PC-9 (cell line): Measurements from ENCODE around the gene TANGO6. TPM values are rescaled to one million over a fixed set of nuclear protein-coding genes. Genes with fewer than 3 reads are reported as not detected.
A peak's percentile ranks its signal among the peaks of the same experiment; 100 is the strongest.

Experiments used
- Bru-seq: library from RNA; stranded (reverse); fragments of 400-500 nt; gene quantifications from one replicate; lab custom pipeline; 2021; lab: Mats Ljungman, UMichigan
- BruChase-seq, 2 experiments: library from RNA; stranded (reverse); fragments of 400-500 nt; gene quantifications; one replicate each; lab custom pipeline; 2021; lab: Mats Ljungman, UMichigan
- BruUV-seq: library from RNA; stranded (reverse); fragments of 400-500 nt; replicated peaks from 2 replicates; lab custom pipeline; 2021; lab: Mats Ljungman, UMichigan
- CTCF ChIA-PET: fragments of 300-600 bp; sonication (Branson Sonifier 250); formaldehyde crosslinking; loops from one replicate; lab custom pipeline; 2022; ENCODE audit warnings: antibody characterized with exemption; lab: Charles Lee
- POLR2A ChIA-PET: fragments of 300-600 bp; sonication (Branson Sonifier 250); formaldehyde crosslinking; loops from one replicate; lab custom pipeline; 2022; ENCODE audit warnings: antibody characterized with exemption; ENCODE audit not compliant: unreplicated experiment; lab: Charles Lee
- DNase-seq, 2 experiments: peaks; one replicate each; pipeline versions ENCODE4 v3.0.0 to v3.0.0-alpha.2; 2015 to 2022; ENCODE audit warnings: mixed read lengths in 1 of 2
- H2AFZ ChIP-seq: fragments of 200-600 bp; sonication (generic); 2 replicates; pipeline ENCODE4 v1.8.1; 2017; ENCODE audit warnings: antibody characterized with exemption
- H3F3A ChIP-seq: fragments of 200-600 bp; sonication (generic); 2 replicates; pipeline ENCODE4 v1.8.1; 2017; ENCODE audit warnings: antibody characterized with exemption, mild to moderate bottlenecking, low read depth; ENCODE audit not compliant: insufficient read depth
- H3K27ac ChIP-seq: fragments of 200-600 bp; sonication (generic); 2 replicates; pipeline ENCODE4 v1.6.1; 2016; ENCODE audit warnings: mixed run types
- H3K27me3 ChIP-seq: fragments of 200-600 bp; sonication (generic); 2 replicates; pipeline ENCODE4 v1.6.1; 2016; ENCODE audit warnings: low read depth, mixed run types; ENCODE audit not compliant: insufficient read depth
- H3K36me3 ChIP-seq: fragments of 200-600 bp; sonication (generic); 2 replicates; pipeline ENCODE4 v1.6.1; 2016; ENCODE audit warnings: low read depth, mixed run types
- H3K4me1 ChIP-seq: fragments of 200-600 bp; sonication (generic); replicated peaks from 2 replicates; pipeline ENCODE4 v1.6.1; 2016; ENCODE audit warnings: mixed run types; ENCODE audit not compliant: insufficient read depth
- H3K4me2 ChIP-seq: fragments of 200-600 bp; sonication (generic); 2 replicates; pipeline ENCODE4 v1.6.1; 2017; ENCODE audit warnings: mixed run types
- H3K4me3 ChIP-seq: fragments of 200-600 bp; sonication (generic); 2 replicates; pipeline ENCODE4 v1.6.1; 2016; ENCODE audit warnings: mixed run types
- H3K79me2 ChIP-seq: fragments of 200-600 bp; sonication (generic); 2 replicates; pipeline ENCODE4 v1.6.1; 2017; ENCODE audit warnings: low read depth, mixed run types
- H3K9me2 ChIP-seq: fragments of 200-600 bp; sonication (generic); 2 replicates; pipeline ENCODE4 v1.8.1; 2017; ENCODE audit warnings: mild to moderate bottlenecking; ENCODE audit not compliant: insufficient read depth
- H3K9me3 ChIP-seq: fragments of 200-600 bp; sonication (generic); 2 replicates; pipeline ENCODE4 v1.8.1; 2016; ENCODE audit warnings: low read depth; ENCODE audit not compliant: insufficient read depth
- H4K20me1 ChIP-seq: fragments of 200-600 bp; sonication (generic); 2 replicates; pipeline ENCODE4 v1.8.1; 2017; ENCODE audit not compliant: insufficient read depth
- CTCF ChIP-seq: fragments of 200-600 bp; sonication (generic); conservative IDR thresholded peaks from 2 replicates; pipeline ENCODE4 v1.6.1; 2017; ENCODE audit warnings: mixed run types, antibody characterized with exemption, mild to moderate bottlenecking, moderate library complexity
- EZH2 ChIP-seq: fragments of 200-600 bp; sonication (generic); IDR thresholded peaks from 2 replicates; pipeline ENCODE4 v1.8.0; 2017; ENCODE audit warnings: antibody characterized with exemption, low read depth
- intact Hi-C: fragments of 100-400 bp; cut with micrococcal nuclease; formaldehyde crosslinking; loops from one replicate; pipeline ENCODE4 v1.10.0; 2022; ENCODE audit not compliant: unreplicated experiment
- long read RNA-seq: library from polyadenylated mRNA; stranded (forward); transcript quantifications from one replicate; pipeline ENCODE4 v2.0.0, GENCODE V29; 2022
- total RNA-seq: library from RNA; stranded (reverse); gene quantifications from 2 replicates; pipeline ENCODE4 v1.2.3, GENCODE V29; 2021

TANGO6 gene
- 4.7 and 5.8 TPM in 2 replicates for total RNA-seq
- percentile 50 among the genes with signal in this experiment for Bru-seq, nascent RNA
- BruChase-seq, experiment 1, labeled RNA remaining after a 2-hour chase, result percentile 38 among the genes with signal in this experiment
- percentile 36 among the genes with signal in this experiment for BruChase-seq, experiment 2, labeled RNA remaining after a 6-hour chase
- long read RNA-seq, full-length matches to known transcripts, result 6 of 9 reads
- long read RNA-seq, partial matches to known transcripts, result 2 of 9 reads
- long read RNA-seq, other reads (novel, unspliced or antisense), result 1 of 9 reads

GRCh38 chr16:68843482-68844210 lies at the start of gene TANGO6:
Gene TANGO6, plus strand, starts transcription at chr16:68843531. Its CDS starts 87 bp downstream, at chr16:68843618.
- Histone ChIP-seq H4K20me1 (no peaks in the 10 kb centered on the region), H3K9me3 (no peaks in the 10 kb centered on the region), H3K27me3 (no peaks in the 10 kb centered on the region), H3K27ac (0 out of 2 replicates have a peak within 1 kb of the TSS, but pooled peaks have one; percentile 5), H3K4me3 (peak within 1 kb of the TSS; percentile 80), H3F3A (peaks cover 15% of the 10 kb centered on the region), H3K4me2 (peak within 1 kb of the TSS; percentile 88), H3K36me3 (no peaks in the 10 kb centered on the region), H3K9me2 (no peaks in the 10 kb centered on the region), H3K4me1 (no peaks in the 10 kb centered on the region; the same call in 1 of the 2 replicates), H3K79me2 (no peaks in the 10 kb centered on the region), H2AFZ (peak within 1 kb of the TSS; percentile 96)
- POLR2A ChIA-PET, result interaction anchor here (0.6 kb wide), 1 partner anchor 277 kb away, joined by 3 read pairs; no protein-coding TSS in a partner anchor
- BruUV-seq, result TSS peak; percentile 24
- intact Hi-C loops, result loop anchor here (1.0 to 2.0 kb wide), 3 partner anchors 136 to 315 kb away; no protein-coding TSS in a partner anchor
- TF ChIP-seq EZH2, result no peak
- peak; percentile 55 to 70 for DNase-seq
- CTCF ChIA-PET, result interaction anchor here (0.6 to 1.2 kb wide), 3 partner anchors 17 to 484 kb away, joined by 4 to 11 read pairs (median 4); no protein-coding TSS in a partner anchor

- Histone ChIP-seq H3K4me1 (peaks cover 50% of the 10 kb centered on the region), H3K27ac (no peak overlapping the region), H3K79me2 (peaks cover 56% of the 10 kb centered on the region), H3K9me2 (no peaks in the 10 kb centered on the region), H3K9me3 (no peaks in the 10 kb centered on the region), H4K20me1 (peaks cover 3% of the 10 kb centered on the region; the same call in 1 of the 2 replicates), H3K36me3 (peaks cover 15% of the 10 kb centered on the region), H3F3A (peaks cover 36% of the 10 kb centered on the region; the same call in 1 of the 2 replicates), H3K4me2 (0 out of 2 replicates have a peak overlapping the region, but pooled peaks have one; percentile 0), H3K27me3 (no peaks in the 10 kb centered on the region), H2AFZ (no peak overlapping the region), H3K4me3 (no peak overlapping the region)
- BruUV-seq, result no TSS peak
- POLR2A ChIA-PET, result interaction anchor here (0.6 to 0.7 kb wide), 2 partner anchors 60 to 1418 kb away, joined by 5 to 16 read pairs; no protein-coding TSS in a partner anchor
- TF ChIP-seq EZH2 (no peak), CTCF (no peak)
- intact Hi-C loops, result loop anchor here (1.0 to 2.0 kb wide), 2 partner anchors 20 to 54 kb away; no protein-coding TSS in a partner anchor
- DNase-seq, result peak; percentile 50 to 53
- CTCF ChIA-PET, result interaction anchor here (0.7 kb wide), 1 partner anchor 60 kb away, joined by 7 read pairs; no protein-coding TSS in a partner anchor
Observed at GRCh38 chr16:68798398-68798797, 44.9 kb upstream of the TANGO6 start.

GRCh38 chr16:68800257-68800875 lies 43.0 kb upstream of the TANGO6 start:
- peak overlapping the region; percentile 27; the same call in 1 of the 2 replicates for H3K4me2 ChIP-seq
- no peaks in the 10 kb centered on the region for H3K27me3 ChIP-seq
- intact Hi-C loops, result loop anchor here (1.0 to 5.0 kb wide), 2 partner anchors 96 to 208 kb away; no protein-coding TSS in a partner anchor
- no peak overlapping the region for H3K4me3 ChIP-seq
- H3K4me1 ChIP-seq, result peaks cover 42% of the 10 kb centered on the region
- H3K9me2 ChIP-seq, result no peaks in the 10 kb centered on the region
- H2AFZ ChIP-seq, result no peak overlapping the region
- peaks cover 3% of the 10 kb centered on the region; the same call in 1 of the 2 replicates for H4K20me1 ChIP-seq
- peaks cover 51% of the 10 kb centered on the region for H3K79me2 ChIP-seq
- peaks cover 36% of the 10 kb centered on the region for H3F3A ChIP-seq
- H3K9me3 ChIP-seq, result no peaks in the 10 kb centered on the region
- POLR2A ChIA-PET, result no interaction called here
- 0 out of 2 replicates have a peak overlapping the region, but pooled peaks have one; percentile 28 for H3K27ac ChIP-seq
- peak; percentile 81 for TF ChIP-seq CTCF
- no peak for TF ChIP-seq EZH2
- BruUV-seq, result no TSS peak
- peaks cover 15% of the 10 kb centered on the region for H3K36me3 ChIP-seq
- peak; percentile 80 to 83 for DNase-seq
- CTCF ChIA-PET, result interaction anchor here (0.6 kb wide), 2 partner anchors 23 to 64 kb away, joined by 3 to 4 read pairs; no protein-coding TSS in a partner anchor
